Progenitor cell of endocrine pancreas (in vitro differentiated cells): ENCODE results near the gene IL21R. TPM values are rescaled to one million over a fixed set of nuclear protein-coding genes. Genes with fewer than 3 reads are reported as not detected.

Experiments used
- DNase-seq: peaks from one replicate; pipeline ENCODE4 v3.0.0; 2021; ENCODE audit warnings: low spot score; ENCODE audit not compliant: unreplicated experiment
- H3K27ac Mint-ChIP-seq: 2 replicates; pipeline ENCODE4 v1.8.0; 2021; ENCODE audit warnings: mild to moderate bottlenecking, moderate library complexity, mixed read lengths
- H3K27me3 Mint-ChIP-seq: 2 replicates; pipeline ENCODE4 v1.8.0; 2021; ENCODE audit warnings: mixed read lengths
- H3K36me3 Mint-ChIP-seq: 2 replicates; pipeline ENCODE4 v1.8.0; 2022; ENCODE audit warnings: mixed read lengths; ENCODE audit not compliant: insufficient read depth
- H3K4me1 Mint-ChIP-seq: 2 replicates; pipeline ENCODE4 v1.8.0; 2021; ENCODE audit warnings: low read depth, mixed read lengths
- H3K4me3 Mint-ChIP-seq: 2 replicates; pipeline ENCODE4 v1.8.0; 2021; ENCODE audit warnings: low read depth, mild to moderate bottlenecking, moderate library complexity, mixed read lengths
- H3K9me3 Mint-ChIP-seq: 2 replicates; pipeline ENCODE4 v1.8.0; 2021; ENCODE audit warnings: low read depth, mixed read lengths
- total RNA-seq: library from RNA; stranded (reverse); gene quantifications from 2 replicates; pipeline ENCODE4 v1.2.1, GENCODE V29; 2021
- TF ChIP-seq, protein P1 (sequence below): fragments of 200-600 bp; sonication (generic); IDR thresholded peaks from one replicate; pipeline ENCODE4 v1.5.0; 2021; ENCODE audit warnings: antibody characterized with exemption, mild to moderate bottlenecking; ENCODE audit not compliant: unreplicated experiment

IL21R gene
- total RNA-seq, 1 donor from 2014 or later = not detected

GRCh38 chr16:27425961-27426360 is 24.0 kb downstream of the IL21R start:
- H3K9me3 Mint-ChIP-seq = peaks cover 13% of the 10 kb centered on the region
- DNase-seq = no peak
- no peaks in the 10 kb centered on the region for H3K4me1 Mint-ChIP-seq
- H3K27ac Mint-ChIP-seq = no peak overlapping the region
- H3K27me3 Mint-ChIP-seq = no peaks in the 10 kb centered on the region
- TF ChIP-seq, protein P1, sequence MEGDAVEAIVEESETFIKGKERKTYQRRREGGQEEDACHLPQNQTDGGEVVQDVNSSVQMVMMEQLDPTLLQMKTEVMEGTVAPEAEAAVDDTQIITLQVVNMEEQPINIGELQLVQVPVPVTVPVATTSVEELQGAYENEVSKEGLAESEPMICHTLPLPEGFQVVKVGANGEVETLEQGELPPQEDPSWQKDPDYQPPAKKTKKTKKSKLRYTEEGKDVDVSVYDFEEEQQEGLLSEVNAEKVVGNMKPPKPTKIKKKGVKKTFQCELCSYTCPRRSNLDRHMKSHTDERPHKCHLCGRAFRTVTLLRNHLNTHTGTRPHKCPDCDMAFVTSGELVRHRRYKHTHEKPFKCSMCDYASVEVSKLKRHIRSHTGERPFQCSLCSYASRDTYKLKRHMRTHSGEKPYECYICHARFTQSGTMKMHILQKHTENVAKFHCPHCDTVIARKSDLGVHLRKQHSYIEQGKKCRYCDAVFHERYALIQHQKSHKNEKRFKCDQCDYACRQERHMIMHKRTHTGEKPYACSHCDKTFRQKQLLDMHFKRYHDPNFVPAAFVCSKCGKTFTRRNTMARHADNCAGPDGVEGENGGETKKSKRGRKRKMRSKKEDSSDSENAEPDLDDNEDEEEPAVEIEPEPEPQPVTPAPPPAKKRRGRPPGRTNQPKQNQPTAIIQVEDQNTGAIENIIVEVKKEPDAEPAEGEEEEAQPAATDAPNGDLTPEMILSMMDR = no peak
- peaks cover 2% of the 10 kb centered on the region for H3K36me3 Mint-ChIP-seq
- no peak overlapping the region for H3K4me3 Mint-ChIP-seq

DNA sequence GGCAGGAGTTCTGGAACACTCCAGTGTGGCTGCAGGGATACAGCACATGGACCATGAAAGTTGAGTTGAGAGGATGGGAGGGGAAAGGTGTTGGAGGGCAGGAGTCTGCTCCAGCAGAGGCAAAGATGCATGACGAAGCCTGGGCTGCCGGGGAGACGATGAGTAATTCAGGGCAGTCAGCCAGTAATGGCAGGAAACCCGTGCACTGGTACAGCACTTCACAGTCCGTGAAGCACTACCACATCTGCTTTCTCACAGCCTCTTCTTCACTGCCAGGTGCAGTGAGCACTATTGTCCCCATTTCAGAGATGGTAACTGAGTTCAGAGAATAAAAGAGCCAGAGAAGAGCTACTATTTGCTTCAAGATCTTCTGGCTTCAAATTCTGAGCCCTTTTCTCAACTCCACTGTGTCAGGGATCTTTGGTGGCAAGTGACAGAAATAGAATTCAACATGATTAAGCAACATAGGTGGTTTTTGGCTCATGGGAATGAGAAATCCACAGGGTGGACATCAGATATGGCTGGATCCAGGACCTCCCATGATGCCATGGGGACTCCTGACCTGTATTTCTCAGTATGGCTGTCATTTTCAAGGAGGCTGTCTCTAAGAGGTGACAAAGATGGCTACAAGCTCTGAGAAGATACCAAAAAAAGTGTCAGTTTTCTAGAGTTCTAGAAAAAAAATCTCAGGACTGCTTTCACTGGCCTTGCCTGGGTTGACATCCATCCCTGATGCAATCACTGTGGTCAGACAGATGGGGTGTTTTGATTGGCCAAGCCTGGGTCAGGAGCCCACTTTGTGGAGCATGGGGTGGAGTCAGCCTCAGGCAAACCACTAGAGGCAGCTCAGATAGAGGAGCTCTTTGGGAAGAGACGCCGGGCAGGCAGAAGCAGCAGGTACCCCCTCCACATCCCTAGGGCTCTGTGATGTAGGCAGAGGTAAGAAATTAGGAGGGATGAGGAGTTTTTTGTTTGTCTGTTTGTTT is 24.7 kb downstream of the IL21R start:
- Mint-ChIP-seq H3K4me3 (no peak overlapping the region), H3K9me3 (peaks cover 13% of the 10 kb centered on the region), H3K36me3 (peaks cover 2% of the 10 kb centered on the region), H3K27ac (no peak overlapping the region), H3K4me1 (no peaks in the 10 kb centered on the region), H3K27me3 (no peaks in the 10 kb centered on the region)
- TF ChIP-seq, protein P1 = no peak
- peak; percentile 6 for DNase-seq

- TF ChIP-seq, protein P1 = no peak
- Mint-ChIP-seq H3K36me3 (no peaks in the 10 kb centered on the region), H3K27me3 (peaks cover 2% of the 10 kb centered on the region), H3K4me3 (no peak overlapping the region), H3K27ac (no peak overlapping the region), H3K9me3 (peaks cover 4% of the 10 kb centered on the region), H3K4me1 (no peaks in the 10 kb centered on the region)
- DNase-seq = no peak
Observed at GRCh38 chr16:27427538-27427937, 25.6 kb downstream of the IL21R start.

GRCh38 chr16:27428026-27428785 is 26.2 kb downstream of the IL21R start:
- peak; percentile 2 for DNase-seq
- TF ChIP-seq, protein P1 = no peak
- H3K27me3 Mint-ChIP-seq = peaks cover 8% of the 10 kb centered on the region
- H3K27ac Mint-ChIP-seq = no peak overlapping the region
- H3K9me3 Mint-ChIP-seq = peaks cover 4% of the 10 kb centered on the region
- H3K36me3 Mint-ChIP-seq = no peaks in the 10 kb centered on the region
- no peaks in the 10 kb centered on the region for H3K4me1 Mint-ChIP-seq
- H3K4me3 Mint-ChIP-seq = no peak overlapping the region

GRCh38 chr16:27429330-27429871 is 27.4 kb downstream of the IL21R start:
- Mint-ChIP-seq H3K9me3 (no peaks in the 10 kb centered on the region), H3K27me3 (peaks cover 12% of the 10 kb centered on the region), H3K4me1 (no peaks in the 10 kb centered on the region), H3K27ac (peak overlapping the region; percentile 41), H3K36me3 (no peaks in the 10 kb centered on the region), H3K4me3 (no peak overlapping the region)
- TF ChIP-seq, protein P1 = no peak
- no peak for DNase-seq
